ENCODE results near the gene SPP1. TPM values are rescaled to one million over a fixed set of nuclear protein-coding genes. Genes with fewer than 3 reads are reported as not detected.

Gene SPP1
- total RNA-seq, 1 donor from 2014 or later = 156 TPM

- Histone ChIP-seq H3K9me3 (ENCODE audit: control insufficient read depth in 3 of 3, low read length in 3 of 3) (no peaks in the 10 kb centered on the region), H3K9ac (ENCODE audit: low read depth in 1 of 3, low read length in 3 of 3) (no peak overlapping the region), H3K36me3 (ENCODE audit: control insufficient read depth in 3 of 3, insufficient read depth in 3 of 3, low read length in 3 of 3) (no peaks in the 10 kb centered on the region), H3K4me3 (ENCODE audit: low read length in 3 of 3) (no peak overlapping the region), H3K4me1 (ENCODE audit: control insufficient read depth in 3 of 3, insufficient read depth in 3 of 3, low read length in 3 of 3) (peaks cover 0 to 2% (median 0%) of the 10 kb centered on the region in 3 donors), H3K27me3 (ENCODE audit: control insufficient read depth in 3 of 3, insufficient read depth in 3 of 3, low read length in 3 of 3) (no peaks in the 10 kb centered on the region), H3K27ac (ENCODE audit: low read depth, low read length) (no peak overlapping the region)
These were observed 25.0 kb upstream of the SPP1 start for GRCh38 chr4:87950493-87950892.

DNA sequence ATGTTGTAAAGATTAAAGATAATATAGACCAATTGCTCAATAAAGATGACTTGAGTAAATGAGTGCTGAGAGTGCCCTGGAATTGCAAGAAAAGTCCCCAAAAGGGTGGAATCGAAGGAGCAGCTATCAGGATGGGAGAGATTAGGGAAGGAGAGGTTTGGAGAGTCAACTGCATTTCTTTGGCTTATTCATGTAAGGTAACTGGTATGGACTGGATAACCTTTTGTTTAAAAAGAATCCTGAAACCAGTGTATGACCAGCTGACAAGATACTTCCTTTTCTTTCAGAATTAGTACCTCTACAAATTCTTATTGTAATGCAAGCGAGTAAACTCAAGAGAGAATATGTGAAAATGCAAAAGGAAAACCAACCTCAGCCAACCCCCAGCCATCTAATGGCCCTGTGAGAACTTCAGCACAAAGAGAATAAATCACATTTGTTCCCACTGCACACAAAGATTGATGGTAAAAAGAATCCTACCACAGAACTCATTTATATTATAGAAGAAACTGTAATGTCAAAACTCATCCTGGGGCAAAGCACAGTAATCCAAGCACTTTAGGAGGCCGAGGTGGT lies 24.5 kb upstream of the SPP1 start:
- no peaks in the 10 kb centered on the region for H3K4me1 ChIP-seq (ENCODE audit: control insufficient read depth in 3 of 3, insufficient read depth in 3 of 3, low read length in 3 of 3)
- H3K27me3 ChIP-seq (ENCODE audit: control insufficient read depth in 3 of 3, insufficient read depth in 3 of 3, low read length in 3 of 3) = no peaks in the 10 kb centered on the region
- H3K9ac ChIP-seq (ENCODE audit: low read depth in 1 of 3, low read length in 3 of 3) = no peak overlapping the region
- no peaks in the 10 kb centered on the region for H3K9me3 ChIP-seq (ENCODE audit: control insufficient read depth in 3 of 3, low read length in 3 of 3)
- no peaks in the 10 kb centered on the region for H3K36me3 ChIP-seq (ENCODE audit: control insufficient read depth in 3 of 3, insufficient read depth in 3 of 3, low read length in 3 of 3)
- H3K4me3 ChIP-seq (ENCODE audit: low read length in 3 of 3) = no peak overlapping the region
- H3K27ac ChIP-seq (ENCODE audit: low read depth, low read length) = no peak overlapping the region

- H3K27me3 ChIP-seq (ENCODE audit: control insufficient read depth in 3 of 3, insufficient read depth in 3 of 3, low read length in 3 of 3) = no peaks in the 10 kb centered on the region
- no peaks in the 10 kb centered on the region for H3K9me3 ChIP-seq (ENCODE audit: control insufficient read depth in 3 of 3, low read length in 3 of 3)
- H3K36me3 ChIP-seq (ENCODE audit: control insufficient read depth in 3 of 3, insufficient read depth in 3 of 3, low read length in 3 of 3) = no peaks in the 10 kb centered on the region
- H3K4me3 ChIP-seq (ENCODE audit: low read length in 3 of 3) = no peak overlapping the region
- H3K4me1 ChIP-seq (ENCODE audit: control insufficient read depth in 3 of 3, insufficient read depth in 3 of 3, low read length in 3 of 3) = no peaks in the 10 kb centered on the region
- H3K27ac ChIP-seq (ENCODE audit: low read depth, low read length) = no peak overlapping the region
- no peak overlapping the region for H3K9ac ChIP-seq (ENCODE audit: low read depth in 1 of 3, low read length in 3 of 3)
These were observed 21.7 kb upstream of the SPP1 start for GRCh38 chr4:87953826-87954225.

DNA sequence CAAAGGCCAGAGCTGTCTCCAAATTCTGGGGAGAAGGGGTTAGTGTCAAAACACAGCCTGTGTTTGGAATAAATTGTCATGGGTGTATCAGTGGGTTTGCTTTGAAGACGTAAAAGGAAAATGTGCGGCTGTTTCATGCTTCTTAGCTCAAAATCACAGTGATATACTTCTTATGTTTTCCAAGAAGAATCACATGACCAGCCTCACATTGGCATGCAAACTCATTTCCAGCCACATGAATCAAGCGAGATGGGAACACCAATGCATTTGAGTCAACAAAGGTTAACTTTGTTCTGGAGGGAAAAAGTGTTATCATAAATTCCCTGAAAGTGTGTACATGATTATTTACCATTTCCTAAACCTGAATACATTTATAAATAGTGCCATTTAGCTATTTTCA lies 19.0 kb upstream of the SPP1 start:
- H3K4me3 ChIP-seq (ENCODE audit: low read length in 3 of 3) = no peak overlapping the region

DNA sequence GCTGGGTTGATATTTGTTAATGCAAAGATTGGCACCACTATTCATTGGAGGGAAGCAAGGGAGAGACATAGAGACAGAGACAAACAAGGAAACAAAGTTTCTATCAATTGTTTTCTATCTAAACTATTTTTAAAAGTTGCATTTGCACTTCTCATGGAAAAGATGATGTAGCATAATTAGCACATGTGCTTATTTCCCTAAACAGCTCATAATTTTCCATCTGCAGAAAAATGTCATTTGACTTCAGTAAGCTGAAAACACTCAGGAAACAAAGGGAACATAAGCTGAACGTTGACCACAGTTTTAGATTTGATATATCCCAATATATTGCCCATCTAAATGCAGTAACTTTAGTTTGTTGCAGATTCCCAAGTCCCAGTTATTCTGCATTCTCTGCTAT lies 18.5 kb upstream of the SPP1 start:
- Histone ChIP-seq H3K9ac (ENCODE audit: low read depth in 1 of 3, low read length in 3 of 3) (no peak overlapping the region), H3K9me3 (ENCODE audit: control insufficient read depth in 3 of 3, low read length in 3 of 3) (no peaks in the 10 kb centered on the region), H3K36me3 (ENCODE audit: control insufficient read depth in 3 of 3, insufficient read depth in 3 of 3, low read length in 3 of 3) (no peaks in the 10 kb centered on the region), H3K4me3 (ENCODE audit: low read length in 3 of 3) (no peak overlapping the region), H3K4me1 (ENCODE audit: control insufficient read depth in 3 of 3, insufficient read depth in 3 of 3, low read length in 3 of 3) (no peaks in the 10 kb centered on the region), H3K27ac (ENCODE audit: low read depth, low read length) (no peak overlapping the region), H3K27me3 (ENCODE audit: control insufficient read depth in 3 of 3, insufficient read depth in 3 of 3, low read length in 3 of 3) (no peaks in the 10 kb centered on the region)

More for the DNA sequence above, 19.0 kb upstream of the SPP1 start:
- no peaks in the 10 kb centered on the region for H3K36me3 ChIP-seq (ENCODE audit: control insufficient read depth in 3 of 3, insufficient read depth in 3 of 3, low read length in 3 of 3)
- H3K9ac ChIP-seq (ENCODE audit: low read depth in 1 of 3, low read length in 3 of 3) = no peak overlapping the region
- no peaks in the 10 kb centered on the region for H3K27me3 ChIP-seq (ENCODE audit: control insufficient read depth in 3 of 3, insufficient read depth in 3 of 3, low read length in 3 of 3)
- H3K9me3 ChIP-seq (ENCODE audit: control insufficient read depth in 3 of 3, low read length in 3 of 3) = no peaks in the 10 kb centered on the region
- no peak overlapping the region for H3K27ac ChIP-seq (ENCODE audit: low read depth, low read length)
- no peaks in the 10 kb centered on the region for H3K4me1 ChIP-seq (ENCODE audit: control insufficient read depth in 3 of 3, insufficient read depth in 3 of 3, low read length in 3 of 3)

GRCh38 chr4:87961993-87962392 lies 13.5 kb upstream of the SPP1 start:
- Histone ChIP-seq H3K9me3 (ENCODE audit: control insufficient read depth in 3 of 3, low read length in 3 of 3) (no peaks in the 10 kb centered on the region), H3K36me3 (ENCODE audit: control insufficient read depth in 3 of 3, insufficient read depth in 3 of 3, low read length in 3 of 3) (no peaks in the 10 kb centered on the region), H3K27me3 (ENCODE audit: control insufficient read depth in 3 of 3, insufficient read depth in 3 of 3, low read length in 3 of 3) (peaks cover 0 to 8% (median 0%) of the 10 kb centered on the region in 3 donors), H3K4me1 (ENCODE audit: control insufficient read depth in 3 of 3, insufficient read depth in 3 of 3, low read length in 3 of 3) (no peaks in the 10 kb centered on the region), H3K4me3 (ENCODE audit: low read length in 3 of 3) (no peak overlapping the region), H3K9ac (ENCODE audit: low read depth in 1 of 3, low read length in 3 of 3) (no peak overlapping the region), H3K27ac (ENCODE audit: low read depth, low read length) (no peak overlapping the region)

GRCh38 chr4:87962398-87963146 lies 12.9 kb upstream of the SPP1 start:
- H3K4me3 ChIP-seq (ENCODE audit: low read length in 3 of 3) = no peak overlapping the region
- no peaks in the 10 kb centered on the region for H3K36me3 ChIP-seq (ENCODE audit: control insufficient read depth in 3 of 3, insufficient read depth in 3 of 3, low read length in 3 of 3)
- H3K4me1 ChIP-seq (ENCODE audit: control insufficient read depth in 3 of 3, insufficient read depth in 3 of 3, low read length in 3 of 3) = no peaks in the 10 kb centered on the region
- H3K27me3 ChIP-seq (ENCODE audit: control insufficient read depth in 3 of 3, insufficient read depth in 3 of 3, low read length in 3 of 3) = peaks cover 0 to 12% (median 0%) of the 10 kb centered on the region in 3 donors
- no peak overlapping the region for H3K9ac ChIP-seq (ENCODE audit: low read depth in 1 of 3, low read length in 3 of 3)
- H3K9me3 ChIP-seq (ENCODE audit: control insufficient read depth in 3 of 3, low read length in 3 of 3) = no peaks in the 10 kb centered on the region
- no peak overlapping the region for H3K27ac ChIP-seq (ENCODE audit: low read depth, low read length)

- Histone ChIP-seq H3K27ac (ENCODE audit: low read depth, low read length) (no peak overlapping the region), H3K36me3 (ENCODE audit: control insufficient read depth in 3 of 3, insufficient read depth in 3 of 3, low read length in 3 of 3) (no peaks in the 10 kb centered on the region), H3K4me3 (ENCODE audit: low read length in 3 of 3) (no peak overlapping the region), H3K4me1 (ENCODE audit: control insufficient read depth in 3 of 3, insufficient read depth in 3 of 3, low read length in 3 of 3) (no peaks in the 10 kb centered on the region), H3K27me3 (ENCODE audit: control insufficient read depth in 3 of 3, insufficient read depth in 3 of 3, low read length in 3 of 3) (peaks cover 0 to 15% (median 0%) of the 10 kb centered on the region in 3 donors), H3K9me3 (ENCODE audit: control insufficient read depth in 3 of 3, low read length in 3 of 3) (no peaks in the 10 kb centered on the region), H3K9ac (ENCODE audit: low read depth in 1 of 3, low read length in 3 of 3) (no peak overlapping the region)
These were observed 10.0 kb upstream of the SPP1 start for GRCh38 chr4:87965501-87965975.

GRCh38 chr4:87966095-87966496 lies 9.4 kb upstream of the SPP1 start:
- no peak overlapping the region for H3K9ac ChIP-seq (ENCODE audit: low read depth in 1 of 3, low read length in 3 of 3)
- H3K27me3 ChIP-seq (ENCODE audit: control insufficient read depth in 3 of 3, insufficient read depth in 3 of 3, low read length in 3 of 3) = peaks cover 0 to 15% (median 0%) of the 10 kb centered on the region in 3 donors
- H3K9me3 ChIP-seq (ENCODE audit: control insufficient read depth in 3 of 3, low read length in 3 of 3) = no peaks in the 10 kb centered on the region
- no peak overlapping the region for H3K27ac ChIP-seq (ENCODE audit: low read depth, low read length)
- no peaks in the 10 kb centered on the region for H3K36me3 ChIP-seq (ENCODE audit: control insufficient read depth in 3 of 3, insufficient read depth in 3 of 3, low read length in 3 of 3)
- no peaks in the 10 kb centered on the region for H3K4me1 ChIP-seq (ENCODE audit: control insufficient read depth in 3 of 3, insufficient read depth in 3 of 3, low read length in 3 of 3)
- H3K4me3 ChIP-seq (ENCODE audit: low read length in 3 of 3) = no peak overlapping the region

GRCh38 chr4:87967193-87967592 lies 8.3 kb upstream of the SPP1 start:
- no peaks in the 10 kb centered on the region for H3K36me3 ChIP-seq (ENCODE audit: control insufficient read depth in 3 of 3, insufficient read depth in 3 of 3, low read length in 3 of 3)
- no peaks in the 10 kb centered on the region for H3K9me3 ChIP-seq (ENCODE audit: control insufficient read depth in 3 of 3, low read length in 3 of 3)
- no peak overlapping the region for H3K27ac ChIP-seq (ENCODE audit: low read depth, low read length)
- H3K4me3 ChIP-seq (ENCODE audit: low read length in 3 of 3) = no peak overlapping the region
- H3K4me1 ChIP-seq (ENCODE audit: control insufficient read depth in 3 of 3, insufficient read depth in 3 of 3, low read length in 3 of 3) = no peaks in the 10 kb centered on the region
- no peak overlapping the region for H3K9ac ChIP-seq (ENCODE audit: low read depth in 1 of 3, low read length in 3 of 3)
- H3K27me3 ChIP-seq (ENCODE audit: control insufficient read depth in 3 of 3, insufficient read depth in 3 of 3, low read length in 3 of 3) = peaks cover 0 to 15% (median 0%) of the 10 kb centered on the region in 3 donors

Measured in skeletal muscle tissue (tissue), 4 donors.